IPS-20b (cell line): ENCODE results near the gene LRRN4CL.

Experiments used
- H3K27ac ChIP-seq: one replicate; pipeline ENCODE4 v1.5.1; 2013; ENCODE audit warnings: low read length
- H3K27me3 ChIP-seq: 2 replicates; pipeline ENCODE4 v1.6.1; 2013; ENCODE audit warnings: mild to moderate bottlenecking, low read length, inconsistent platforms; ENCODE audit not compliant: insufficient read depth
- H3K36me3 ChIP-seq: 2 replicates; pipeline ENCODE4 v1.6.1; 2013; ENCODE audit warnings: low read depth, mild to moderate bottlenecking, inconsistent platforms, low read length, moderate library complexity; ENCODE audit not compliant: insufficient read depth
- H3K4me1 ChIP-seq: 2 replicates; pipeline ENCODE4 v1.6.1; 2013; ENCODE audit warnings: mild to moderate bottlenecking, control low read depth, inconsistent platforms, low read length, moderate library complexity; ENCODE audit not compliant: insufficient read depth
- H3K4me3 ChIP-seq: 2 replicates; pipeline ENCODE4 v1.5.1; 2013; ENCODE audit warnings: mild to moderate bottlenecking, low read length, inconsistent platforms
- H3K9ac ChIP-seq: 2 replicates; pipeline ENCODE4 v1.6.1; 2013; ENCODE audit warnings: low read depth, mild to moderate bottlenecking, inconsistent platforms, low read length, moderate library complexity
- H3K9me3 ChIP-seq: 2 replicates; pipeline ENCODE4 v1.6.1; 2013; ENCODE audit warnings: mild to moderate bottlenecking, low read depth, low read length, inconsistent platforms; ENCODE audit not compliant: insufficient read depth

Gene LRRN4CL

GRCh38 chr11:62721994-62722393 lies 32.7 kb upstream of the LRRN4CL start:
- Histone ChIP-seq H3K9me3 (no peaks in the 10 kb centered on the region), H3K36me3 (peaks cover 80% of the 10 kb centered on the region), H3K4me1 (peaks cover 7% of the 10 kb centered on the region; the same call in 1 of the 2 replicates), H3K4me3 (no peak overlapping the region), H3K27ac (no peak overlapping the region), H3K27me3 (no peaks in the 10 kb centered on the region), H3K9ac (no peak overlapping the region)

GRCh38 chr11:62719302-62719978 lies 30.1 kb upstream of the LRRN4CL start:
- Histone ChIP-seq H3K9ac (no peak overlapping the region), H3K4me3 (no peak overlapping the region), H3K27me3 (no peaks in the 10 kb centered on the region), H3K9me3 (no peaks in the 10 kb centered on the region), H3K4me1 (peaks cover 4% of the 10 kb centered on the region; the same call in 1 of the 2 replicates), H3K36me3 (peaks cover 99% of the 10 kb centered on the region), H3K27ac (no peak overlapping the region)

GRCh38 chr11:62716816-62717215 lies 27.5 kb upstream of the LRRN4CL start:
- H3K4me1 ChIP-seq = peaks cover 4% of the 10 kb centered on the region; the same call in 1 of the 2 replicates
- H3K9me3 ChIP-seq = no peaks in the 10 kb centered on the region
- H3K36me3 ChIP-seq = peaks cover 96% of the 10 kb centered on the region
- no peak overlapping the region for H3K27ac ChIP-seq
- H3K27me3 ChIP-seq = no peaks in the 10 kb centered on the region
- no peak overlapping the region for H3K9ac ChIP-seq
- no peak overlapping the region for H3K4me3 ChIP-seq

- Histone ChIP-seq H3K9me3 (no peaks in the 10 kb centered on the region), H3K27ac (no peak overlapping the region), H3K36me3 (peaks cover 96% of the 10 kb centered on the region), H3K4me1 (peaks cover 4% of the 10 kb centered on the region; the same call in 1 of the 2 replicates), H3K4me3 (no peak overlapping the region), H3K9ac (no peak overlapping the region), H3K27me3 (no peaks in the 10 kb centered on the region)
Observed at GRCh38 chr11:62716206-62716605, 26.9 kb upstream of the LRRN4CL start.

- H3K27ac ChIP-seq = no peak overlapping the region
- H3K4me1 ChIP-seq = peaks cover 7% of the 10 kb centered on the region; the same call in 1 of the 2 replicates
- H3K36me3 ChIP-seq = peaks cover 96% of the 10 kb centered on the region
- no peak overlapping the region for H3K9ac ChIP-seq
- no peak overlapping the region for H3K4me3 ChIP-seq
- H3K27me3 ChIP-seq = no peaks in the 10 kb centered on the region
- no peaks in the 10 kb centered on the region for H3K9me3 ChIP-seq
Observed at GRCh38 chr11:62715150-62716130, 26.1 kb upstream of the LRRN4CL start.

GRCh38 chr11:62713343-62713742 lies 24.0 kb upstream of the LRRN4CL start:
- no peak overlapping the region for H3K4me3 ChIP-seq
- peaks cover 79% of the 10 kb centered on the region for H3K36me3 ChIP-seq
- no peaks in the 10 kb centered on the region for H3K9me3 ChIP-seq
- peaks cover 17% of the 10 kb centered on the region; the same call in 1 of the 2 replicates for H3K4me1 ChIP-seq
- H3K9ac ChIP-seq = no peak overlapping the region
- H3K27me3 ChIP-seq = no peaks in the 10 kb centered on the region
- H3K27ac ChIP-seq = no peak overlapping the region

- no peak overlapping the region for H3K4me3 ChIP-seq
- H3K9ac ChIP-seq = no peak overlapping the region
- no peak overlapping the region for H3K27ac ChIP-seq
- no peaks in the 10 kb centered on the region for H3K9me3 ChIP-seq
- H3K27me3 ChIP-seq = no peaks in the 10 kb centered on the region
- peaks cover 22% of the 10 kb centered on the region; the same call in 1 of the 2 replicates for H3K4me1 ChIP-seq
- H3K36me3 ChIP-seq = peaks cover 74% of the 10 kb centered on the region
Observed at GRCh38 chr11:62712861-62713260, 23.5 kb upstream of the LRRN4CL start.

- Histone ChIP-seq H3K4me1 (peaks cover 26% of the 10 kb centered on the region; the same call in 1 of the 2 replicates), H3K9ac (no peak overlapping the region), H3K4me3 (no peak overlapping the region), H3K36me3 (peaks cover 69% of the 10 kb centered on the region), H3K9me3 (no peaks in the 10 kb centered on the region), H3K27ac (no peak overlapping the region), H3K27me3 (no peaks in the 10 kb centered on the region)
Observed at GRCh38 chr11:62712276-62712812, 23.0 kb upstream of the LRRN4CL start.

- H3K27me3 ChIP-seq = no peaks in the 10 kb centered on the region
- peak overlapping the region; percentile 96 for H3K27ac ChIP-seq
- H3K9ac ChIP-seq = peak overlapping the region; percentile 88
- no peaks in the 10 kb centered on the region for H3K9me3 ChIP-seq
- H3K4me1 ChIP-seq = peaks cover 29% of the 10 kb centered on the region; the same call in 1 of the 2 replicates
- peak overlapping the region; percentile 93 for H3K4me3 ChIP-seq
- H3K36me3 ChIP-seq = peaks cover 49% of the 10 kb centered on the region
Observed at GRCh38 chr11:62710001-62710345, 20.6 kb upstream of the LRRN4CL start.

- peaks cover 25% of the 10 kb centered on the region; the same call in 1 of the 2 replicates for H3K4me1 ChIP-seq
- H3K9me3 ChIP-seq = no peaks in the 10 kb centered on the region
- peaks cover 48% of the 10 kb centered on the region for H3K36me3 ChIP-seq
- peak overlapping the region; percentile 98 for H3K27ac ChIP-seq
- no peaks in the 10 kb centered on the region for H3K27me3 ChIP-seq
- H3K4me3 ChIP-seq = peak overlapping the region; percentile 93
- peak overlapping the region; percentile 88 for H3K9ac ChIP-seq
Observed at GRCh38 chr11:62709247-62710000, 20.1 kb upstream of the LRRN4CL start.

GRCh38 chr11:62708793-62709192 lies 19.5 kb upstream of the LRRN4CL start:
- H3K9me3 ChIP-seq = no peaks in the 10 kb centered on the region
- H3K36me3 ChIP-seq = peaks cover 42% of the 10 kb centered on the region
- H3K9ac ChIP-seq = peak overlapping the region; percentile 88
- H3K27ac ChIP-seq = peak overlapping the region; percentile 98
- peaks cover 24% of the 10 kb centered on the region; the same call in 1 of the 2 replicates for H3K4me1 ChIP-seq
- no peaks in the 10 kb centered on the region for H3K27me3 ChIP-seq
- H3K4me3 ChIP-seq = peak overlapping the region; percentile 93
